ENCODE measurements around the gene CLINT1.

GRCh38 chr5:157836121-157836753 is 22.7 kb downstream of the CLINT1 start:
- no peak for TF ChIP-seq GATA2 (IDR thresholded peaks at IDR 0.05; ENCODE audit: low read depth, low read length)
- TF ChIP-seq GATA3 (IDR thresholded peaks at IDR 0.05; ENCODE audit: low read depth, low read length), result no peak
